ENCODE results near the gene LPAR3.

Gene LPAR3

GRCh38 chr1:84773933-84774497 is 119.0 kb downstream of the LPAR3 start:
- DNase-seq (ENCODE audit: low spot score) = no peak

GRCh38 chr1:84773195-84773594 is 119.8 kb downstream of the LPAR3 start:
- DNase-seq (ENCODE audit: low spot score) = no peak

- DNase-seq (ENCODE audit: low spot score) = peak; percentile 59
Measured at GRCh38 chr1:84772428-84772943, 120.5 kb downstream of the LPAR3 start.

- no peak for DNase-seq (ENCODE audit: low spot score)
Measured at GRCh38 chr1:84771895-84772294, 121.1 kb downstream of the LPAR3 start.

GRCh38 chr1:84770481-84770880 is 122.5 kb downstream of the LPAR3 start:
- no peak for DNase-seq (ENCODE audit: low spot score)

GRCh38 chr1:84769636-84770035 is 123.4 kb downstream of the LPAR3 start:
- DNase-seq (ENCODE audit: low spot score) = no peak

- DNase-seq (ENCODE audit: low spot score) = no peak
Measured at GRCh38 chr1:84768634-84769033, 124.4 kb downstream of the LPAR3 start.

GRCh38 chr1:84763912-84764680 is 128.9 kb downstream of the LPAR3 start:
- DNase-seq (ENCODE audit: low spot score) = no peak

- no peak for DNase-seq (ENCODE audit: low spot score)
Measured at GRCh38 chr1:84762664-84763063, 130.3 kb downstream of the LPAR3 start.

All from LoVo (cell line).